Measurements from ENCODE around the gene UBALD1.
"Not testable (repeated sequence)": the region's sequence is repeated elsewhere in the genome, so short reads cannot be mapped to it uniquely, and the experiment has no call there.

The UBALD1 gene

DNA sequence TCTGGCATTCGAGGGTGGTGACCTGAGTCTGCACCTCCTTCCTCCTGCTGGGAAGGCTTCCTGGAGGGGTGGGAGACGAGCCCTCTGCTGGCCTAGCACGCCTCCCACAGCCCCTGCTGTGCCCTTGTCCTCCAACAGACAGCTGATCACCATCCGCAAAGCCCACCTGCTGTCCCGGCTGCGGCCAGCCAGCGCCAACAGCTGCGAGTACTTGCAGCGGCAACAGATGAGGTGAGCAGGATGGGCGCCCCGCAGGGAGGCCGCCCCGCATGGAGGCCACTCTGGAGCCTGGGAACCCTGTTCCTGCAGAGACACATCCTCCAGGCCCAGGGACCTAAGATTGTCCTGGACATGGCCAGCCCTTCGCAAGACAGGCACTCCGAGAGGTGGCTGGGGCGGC is 21.6 kb downstream of the UBALD1 start:
- DNase-seq: no peak

DNA sequence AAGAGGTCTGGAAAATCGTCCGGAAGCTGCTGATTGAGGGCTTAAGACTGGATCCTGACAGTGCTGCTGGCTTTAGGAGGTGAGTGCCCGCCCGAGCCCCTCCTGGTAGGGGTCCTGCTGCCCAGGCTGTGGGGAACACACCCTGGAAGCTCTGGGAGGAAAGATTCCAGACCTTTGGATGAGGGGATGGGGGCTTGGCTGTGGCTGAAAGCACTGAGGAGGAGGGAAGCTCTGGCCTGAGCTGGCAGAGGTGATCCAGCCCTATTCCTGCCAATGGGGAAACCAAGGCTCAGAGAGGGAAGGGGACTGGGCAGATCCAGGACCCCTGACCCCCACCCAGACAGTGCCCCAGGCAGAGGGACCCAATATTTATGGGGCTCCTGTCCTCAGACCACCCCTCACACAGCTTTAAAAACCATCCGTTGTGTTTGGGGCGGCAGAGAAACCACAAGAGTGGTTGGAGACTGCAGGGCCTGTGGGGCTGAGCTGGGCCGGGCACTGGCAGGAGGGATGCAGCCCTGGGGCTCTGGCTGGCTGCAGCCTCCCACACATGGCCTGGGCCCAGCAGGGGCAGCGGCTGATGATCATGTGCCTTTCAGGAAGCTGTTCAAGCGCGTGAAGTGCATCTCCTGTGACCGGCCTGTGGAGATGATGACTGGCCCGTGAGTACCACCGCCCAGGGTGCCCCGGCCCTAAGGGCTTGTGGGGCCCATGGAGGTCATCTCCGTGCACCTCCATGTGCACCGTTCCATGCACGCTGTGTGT is 22.8 kb downstream of the UBALD1 start:
- DNase-seq: no peak

DNA sequence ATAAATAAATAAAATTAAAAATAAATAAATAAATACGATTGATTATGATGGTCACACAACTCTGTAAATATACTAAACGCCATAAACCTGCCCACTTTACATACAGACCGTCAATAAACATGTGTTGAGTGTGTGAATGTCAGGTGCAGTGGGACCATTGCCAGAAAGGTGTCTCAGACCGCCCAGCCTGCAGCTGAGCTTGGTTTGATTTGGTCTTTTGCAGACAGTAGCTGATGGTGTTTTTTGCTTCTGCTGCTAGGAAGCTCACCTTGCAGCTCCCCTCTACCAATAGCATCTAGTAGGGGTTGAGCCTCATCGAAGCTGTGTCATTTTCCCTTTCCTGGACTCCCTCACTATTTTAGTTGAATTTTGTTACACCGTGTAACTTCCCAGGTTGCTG is 23.5 kb downstream of the UBALD1 start:
- DNase-seq: no peak

DNA sequence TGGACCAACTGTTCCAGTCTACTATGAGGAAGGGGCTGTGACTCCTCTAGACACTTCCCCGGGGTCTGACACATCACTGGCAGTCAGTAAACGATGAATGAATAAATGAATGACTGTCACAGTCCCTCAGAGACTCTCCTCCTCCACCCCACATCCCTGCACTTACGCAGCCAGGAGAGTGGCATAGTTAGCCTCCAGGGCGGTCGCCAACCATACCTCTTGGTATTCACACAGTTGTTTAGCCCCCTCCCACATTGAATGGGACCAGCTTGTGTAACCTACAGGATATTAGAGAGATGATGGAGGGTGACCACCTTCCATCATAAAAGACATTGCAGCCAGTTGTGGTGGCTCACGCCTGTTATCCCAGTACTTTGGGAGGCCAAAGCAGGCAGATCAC is 25.7 kb downstream of the UBALD1 start:
- DNase-seq: no peak

DNA sequence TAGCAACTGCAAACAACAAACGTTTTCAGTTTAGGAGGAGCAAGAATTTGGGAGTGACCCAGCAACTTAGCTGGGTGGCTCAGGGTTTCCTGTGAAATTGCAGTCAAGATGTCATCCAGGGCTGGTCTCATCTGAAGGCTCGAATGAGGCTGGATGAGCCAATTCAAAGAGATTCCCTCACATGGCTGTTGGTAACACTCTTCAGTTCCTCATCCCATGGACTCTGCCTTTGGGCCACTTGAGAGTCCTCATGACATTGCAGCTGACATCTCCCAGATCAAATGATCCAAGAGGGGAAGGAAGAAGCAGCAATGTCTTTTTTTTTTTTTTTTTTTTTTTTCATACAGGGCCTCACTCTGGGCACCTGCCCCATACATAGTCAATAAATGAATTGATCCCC is 26.3 kb downstream of the UBALD1 start:
- DNase-seq: no peak

DNA sequence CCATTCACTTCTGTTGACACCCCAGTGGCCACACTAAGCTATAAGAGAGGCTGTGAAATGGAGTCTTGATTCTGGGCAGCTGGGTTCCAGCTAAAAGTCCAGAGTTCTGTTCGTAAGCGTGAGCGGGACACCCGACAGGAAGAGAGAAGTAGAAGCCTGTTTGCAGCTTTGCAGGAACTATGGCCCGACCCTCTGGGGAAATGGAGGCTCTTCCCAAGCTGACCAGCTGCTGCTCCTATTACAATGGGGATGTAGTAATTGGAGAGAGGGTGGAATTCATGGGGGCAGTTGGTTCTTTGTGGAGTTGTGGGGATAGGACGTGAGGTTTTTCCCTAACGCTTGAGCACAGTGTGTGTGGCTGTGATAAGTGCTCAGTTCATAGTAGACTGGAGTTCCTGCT is 28.4 kb downstream of the UBALD1 start:
- DNase-seq: no peak

DNA sequence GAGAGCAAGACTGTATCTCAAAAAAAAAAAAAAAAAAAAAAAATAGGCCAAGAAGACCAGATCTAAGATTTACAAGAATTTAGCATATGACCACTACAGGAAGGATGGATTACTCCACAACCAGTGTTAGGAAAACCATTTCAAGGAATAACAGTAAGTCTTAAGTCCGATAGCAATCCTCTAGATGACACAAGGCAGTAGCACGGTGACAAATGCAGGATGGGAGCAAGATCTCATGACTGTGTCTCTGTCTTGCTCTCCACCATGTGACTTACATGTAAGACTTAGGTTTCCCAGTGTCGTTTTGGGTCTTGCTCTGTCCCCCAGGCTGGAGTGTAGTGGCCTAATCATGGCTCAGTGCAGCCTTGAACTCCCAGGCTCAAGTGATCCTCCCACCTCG is 30.8 kb downstream of the UBALD1 start:
- no peak for DNase-seq

DNA sequence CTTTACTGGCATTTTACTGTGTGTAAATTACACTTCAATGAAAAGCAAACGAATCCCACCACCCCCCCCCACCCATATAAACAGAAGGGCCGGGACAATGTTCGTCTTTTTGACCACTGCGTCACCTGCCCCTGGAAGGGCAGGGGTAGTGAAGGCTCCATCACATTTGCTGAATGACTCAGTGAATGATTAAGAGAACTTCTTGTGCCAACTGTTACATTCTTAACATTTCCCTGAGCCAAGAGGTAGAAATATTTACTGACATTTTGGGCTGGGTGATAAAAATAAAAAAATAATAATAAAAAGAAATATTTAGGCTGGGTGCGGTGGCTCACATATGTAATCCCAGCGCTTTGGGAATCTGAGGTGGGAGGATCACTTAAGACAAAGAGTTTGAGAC is 34.4 kb downstream of the UBALD1 start:
- no peak for DNase-seq

DNA sequence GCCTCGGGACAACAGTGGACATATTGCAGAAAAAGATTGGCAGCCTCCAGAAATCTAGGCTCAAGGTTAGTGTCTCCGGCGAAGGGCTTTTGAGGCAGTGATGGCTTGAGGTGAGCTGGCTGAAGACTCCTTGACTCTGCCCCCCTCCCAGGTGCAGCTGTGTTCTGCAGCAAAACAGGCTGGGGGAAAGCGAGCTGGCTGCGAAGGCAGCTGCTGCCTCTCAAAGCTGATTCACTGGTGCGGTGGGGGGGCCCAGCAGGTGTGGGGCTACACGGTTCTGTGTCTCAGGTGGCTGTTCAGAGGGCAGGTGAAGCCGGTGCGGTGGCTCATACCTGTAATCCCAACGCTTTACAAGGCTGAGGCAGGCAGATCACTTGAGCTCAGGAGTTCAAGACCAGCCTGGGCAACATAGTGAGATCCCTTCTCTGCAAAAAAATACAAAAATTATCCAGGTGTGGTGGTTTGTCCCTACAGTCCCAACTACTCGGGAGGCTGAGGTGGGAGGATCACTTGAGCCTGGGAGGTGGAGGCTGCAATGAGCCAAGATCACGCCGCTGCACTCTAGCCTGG is 35.6 kb downstream of the UBALD1 start:
- no peak for DNase-seq

DNA sequence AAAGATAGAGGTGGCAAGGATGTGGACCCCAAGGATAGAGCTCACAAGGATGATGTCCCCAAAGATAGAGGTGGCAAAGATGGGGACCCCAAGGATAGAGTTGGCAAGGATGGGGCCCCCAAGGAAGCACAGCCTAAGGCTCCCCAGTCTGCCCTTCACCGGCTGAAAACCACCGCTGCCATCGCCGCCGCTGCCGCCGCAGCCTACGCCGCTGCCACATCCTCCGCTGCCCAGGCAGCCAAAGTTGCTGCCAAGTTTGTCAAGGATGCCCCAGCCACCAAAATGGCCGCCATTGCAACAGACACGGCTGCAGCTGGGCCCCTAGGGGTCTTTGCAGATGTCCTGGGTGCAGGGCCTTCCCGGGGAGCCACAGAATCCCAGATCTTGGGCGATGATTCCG is 38.7 kb downstream of the UBALD1 start:
- DNase-seq: no peak

DNA sequence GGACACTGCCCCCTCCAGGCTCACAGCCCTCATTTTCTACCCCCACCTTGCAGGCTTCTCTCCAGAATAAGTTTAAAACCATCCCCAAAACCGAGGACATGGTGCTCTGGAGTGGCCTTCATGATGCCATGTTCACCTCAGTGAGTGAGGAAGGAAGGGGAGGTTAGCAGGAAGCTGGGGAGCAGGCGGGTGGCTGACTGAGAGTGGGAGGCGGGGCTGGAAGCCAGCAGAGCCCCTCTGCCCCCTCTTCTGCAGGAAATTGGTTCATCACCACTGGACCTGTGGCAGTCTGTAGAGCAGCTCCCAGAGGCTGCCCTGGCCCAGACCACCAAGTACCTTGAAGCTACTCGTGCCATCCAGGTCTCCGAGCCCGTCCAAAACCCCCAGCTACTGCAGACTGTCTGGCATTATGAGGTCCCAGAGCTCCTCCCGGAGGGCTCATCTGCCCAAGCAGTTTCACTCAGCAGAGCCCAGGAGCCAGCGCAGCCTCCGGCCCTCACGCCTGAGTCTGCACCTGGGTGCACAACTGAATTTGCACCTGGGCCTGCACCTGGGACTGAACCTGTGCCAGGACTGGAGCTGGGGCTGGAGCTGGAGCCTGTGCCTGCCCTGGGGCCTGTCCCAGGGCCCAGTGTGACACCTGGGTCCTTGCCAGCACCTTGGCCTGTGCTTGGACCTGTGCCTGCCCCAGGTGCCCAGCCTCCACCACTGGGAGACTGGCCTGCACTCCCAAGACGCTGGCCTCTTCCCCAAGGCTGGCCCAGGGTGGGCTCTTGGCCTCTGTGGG is 39.6 kb downstream of the UBALD1 start:
- no peak for DNase-seq

DNA sequence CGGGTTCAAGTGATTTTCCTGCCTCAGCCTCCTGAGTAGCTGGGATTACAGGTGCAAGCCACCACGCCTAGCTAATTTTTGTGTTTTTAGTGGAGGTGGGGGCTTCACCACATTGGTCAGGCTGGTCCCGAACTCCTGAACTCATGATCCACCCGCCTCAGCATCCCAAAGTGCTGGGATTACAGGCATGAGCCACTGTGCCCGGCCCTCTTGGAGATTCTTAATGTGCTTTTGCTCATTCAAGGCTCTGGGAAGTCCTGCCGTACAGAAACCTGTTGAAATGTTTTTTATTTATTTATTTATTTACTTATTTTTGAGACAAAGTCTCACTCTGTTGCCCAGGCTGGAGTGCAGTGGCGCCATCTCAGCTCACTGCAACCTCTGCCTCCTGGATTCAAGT is 40.8 kb downstream of the UBALD1 start:
- DNase-seq: not testable (repeated sequence)

DNA sequence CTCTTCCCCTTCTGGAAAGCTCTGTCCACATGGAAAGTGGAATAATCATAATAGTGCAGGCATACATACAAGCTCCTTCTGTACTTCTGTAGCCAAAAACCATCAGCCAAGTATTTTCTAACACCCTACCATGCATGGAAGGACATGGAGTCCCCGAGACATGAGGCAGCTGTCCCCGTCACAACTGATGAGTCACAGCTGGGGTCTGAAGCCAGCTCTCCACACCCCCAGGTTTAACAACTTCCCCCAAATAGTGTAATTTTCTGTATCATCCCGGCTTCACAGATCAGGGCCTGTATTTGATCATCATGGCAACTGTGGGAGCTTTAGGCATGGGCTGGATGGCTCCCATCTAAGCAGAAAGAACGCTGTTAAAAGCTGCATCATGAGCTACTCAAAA is 42.0 kb downstream of the UBALD1 start:
- no peak for DNase-seq

DNA sequence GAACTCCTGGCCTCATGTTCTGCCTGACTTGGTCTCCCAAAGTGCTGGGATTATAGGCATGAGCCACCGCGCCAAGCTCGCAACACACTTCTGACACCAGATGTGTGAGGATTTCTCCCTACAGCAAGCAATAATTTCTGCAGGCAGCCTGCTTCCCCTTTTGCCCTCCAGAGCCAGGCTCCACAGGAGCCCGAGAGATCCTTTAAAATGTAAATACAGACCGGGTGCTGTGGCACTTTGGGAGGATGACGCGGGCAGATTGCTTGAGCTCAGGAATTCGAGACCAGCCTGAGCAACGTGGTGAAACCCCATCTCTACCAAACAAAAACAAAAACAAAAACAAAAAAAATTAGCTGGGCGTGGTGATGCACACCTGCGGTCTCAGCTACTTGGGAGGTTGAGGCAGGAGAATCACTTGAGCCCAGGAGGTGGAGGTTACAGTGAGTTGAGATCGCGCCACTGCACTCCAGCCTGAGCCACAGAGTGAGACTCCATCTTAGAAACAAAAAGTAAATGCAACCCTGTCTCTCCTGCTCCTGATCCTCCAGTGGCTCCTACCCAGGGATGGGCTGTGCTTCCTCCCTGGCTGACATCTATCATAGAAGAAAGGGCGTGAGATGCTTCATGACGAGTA is 43.9 kb downstream of the UBALD1 start:
- DNase-seq: no peak

DNA sequence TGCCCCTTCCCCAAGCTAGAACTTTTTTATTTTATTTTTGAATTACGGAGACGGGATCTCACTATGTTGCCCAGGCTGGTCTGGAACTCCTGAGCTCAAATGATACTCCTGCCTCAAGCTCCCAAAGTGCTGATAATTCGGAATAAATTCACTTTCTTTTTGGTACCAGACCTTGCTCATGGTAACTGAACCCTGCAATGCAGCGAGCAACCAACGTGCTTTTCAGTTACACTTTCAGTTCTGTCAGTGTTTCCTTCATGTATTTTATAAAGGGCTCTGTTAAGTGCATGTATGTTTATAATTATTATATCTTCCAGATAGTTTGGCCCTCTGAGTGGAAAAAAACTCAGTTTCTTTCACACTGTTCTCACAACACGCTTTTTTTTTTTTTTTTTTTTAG is 44.6 kb downstream of the UBALD1 start:
- no peak for DNase-seq

DNA sequence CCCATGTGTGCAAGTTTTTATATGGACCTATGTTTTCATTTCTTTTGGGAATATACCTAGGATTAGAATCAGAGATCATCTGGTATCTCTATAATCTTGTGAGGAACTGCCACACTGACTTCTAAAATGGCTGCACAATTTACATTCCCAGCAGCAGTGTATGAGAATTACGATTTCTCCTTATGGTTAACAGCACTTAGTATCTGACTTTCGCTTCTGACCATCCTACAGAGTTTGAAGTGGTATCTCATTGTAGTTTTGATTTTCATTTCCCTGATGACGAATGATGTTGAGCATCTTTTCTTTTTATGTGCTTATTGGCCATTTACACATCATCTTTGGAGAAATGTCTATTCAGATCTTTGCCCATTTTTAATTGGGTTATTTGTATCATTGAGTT is 48.5 kb downstream of the UBALD1 start:
- DNase-seq: no peak

DNA sequence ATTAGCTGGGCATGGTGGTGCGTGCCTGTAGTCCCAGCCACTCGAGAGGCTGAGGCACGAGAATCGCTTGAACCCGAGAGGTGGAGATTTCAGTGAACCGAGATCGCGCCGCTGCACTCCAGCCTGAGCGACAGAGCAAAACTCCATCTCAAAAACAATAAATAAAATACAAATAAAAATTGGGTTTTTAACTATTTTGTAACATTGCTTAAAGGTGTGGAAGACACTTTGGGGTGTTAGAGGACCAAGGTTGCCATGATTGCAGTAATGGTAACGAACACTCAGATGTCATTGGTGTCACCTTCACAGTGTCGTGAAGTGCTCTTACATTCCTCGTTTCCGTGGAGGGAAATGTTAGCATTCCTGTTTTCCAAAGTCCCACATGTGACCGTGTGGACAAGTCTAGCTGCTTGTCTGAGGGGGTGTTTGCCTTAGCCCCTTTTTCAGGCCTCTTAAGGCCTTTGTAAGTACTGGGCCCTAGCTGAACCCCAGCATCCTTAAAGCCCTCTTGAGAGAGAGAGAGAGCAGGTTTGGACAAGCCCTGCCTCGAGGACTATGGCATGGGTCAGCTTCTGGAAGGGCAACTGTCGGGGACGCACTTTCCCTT is 49.9 kb downstream of the UBALD1 start:
- no peak for DNase-seq

DNA sequence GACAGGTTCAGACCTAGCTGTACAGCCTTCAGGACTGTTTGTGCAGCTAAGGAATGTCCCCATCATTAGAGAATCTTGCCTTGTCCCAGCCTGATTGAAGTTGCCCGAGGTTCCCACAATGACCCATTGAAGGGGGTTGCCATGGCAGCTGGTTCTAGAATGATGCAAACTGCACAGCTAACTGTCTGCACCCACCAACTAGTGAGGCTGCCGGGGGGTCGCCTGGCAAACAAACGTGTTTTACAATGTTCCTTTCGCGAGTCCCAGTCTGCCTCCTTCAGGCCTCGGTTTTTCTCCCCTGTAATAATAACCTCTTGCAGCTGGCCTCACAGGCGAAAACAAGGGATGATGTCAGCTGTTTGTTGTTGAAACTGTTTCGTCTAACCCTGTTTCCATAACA is 53.1 kb downstream of the UBALD1 start:
- DNase-seq: no peak

All from stimulated activated CD4-positive, alpha-beta T cell treated with anti-CD3 and anti-CD28 coated beads, Interleukin-2, amount 100 ng/mL, for 24 hours (primary cell).